ENCODE results near the gene NRIP3.

DNA sequence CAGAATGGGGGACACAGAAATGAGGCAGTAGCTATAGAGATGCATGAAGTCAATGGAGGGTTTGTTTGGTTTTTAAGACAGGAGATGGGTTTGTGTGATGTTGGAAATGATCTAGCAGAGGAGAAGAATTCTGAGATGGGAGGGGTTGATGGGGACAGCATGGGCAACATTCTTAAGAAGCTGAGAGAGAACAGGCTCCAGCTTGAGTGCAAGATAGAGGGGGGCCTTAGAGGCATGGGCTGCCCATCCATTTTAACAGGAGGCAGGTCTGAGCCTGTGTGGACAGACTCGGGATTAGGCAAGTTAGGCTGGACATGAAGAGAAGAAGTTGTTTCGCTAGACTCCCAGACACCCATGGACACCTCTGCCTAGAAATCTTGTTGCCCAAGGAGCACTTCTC, 37.9 kb upstream of the NRIP3 start:
- no peak for TF ChIP-seq FOXM1 (IDR thresholded peaks at IDR 0.05; ENCODE audit: borderline replicate concordance)
- TF ChIP-seq TARDBP (IDR thresholded peaks at IDR 0.05), result no peak
- TF ChIP-seq ELF4 (IDR thresholded peaks at IDR 0.05), result no peak
- no peak for TF ChIP-seq SUZ12 (IDR thresholded peaks at IDR 0.05)
- TF ChIP-seq BHLHE40 (IDR thresholded peaks at IDR 0.05; ENCODE audit: borderline replicate concordance), result no peak
- TF ChIP-seq ZNF384 (IDR thresholded peaks at IDR 0.05), result no peak
- no peak for TF ChIP-seq HDGF (IDR thresholded peaks at IDR 0.05; ENCODE audit: borderline replicate concordance)
- no peak for TF ChIP-seq FOXA1 (IDR thresholded peaks at IDR 0.05)

Data from HEK293T (cell line).